ES-I3 (cell line): Measurements from ENCODE around the gene ABCA4.

ENCODE experiments used
- H3K36me3 ChIP-seq: 2 replicates; pipeline ENCODE4 v1.6.1; 2013; ENCODE audit warnings: mild to moderate bottlenecking, low read length, control low read depth, moderate library complexity; ENCODE audit not compliant: insufficient read depth
- H3K4me1 ChIP-seq: 2 replicates; pipeline ENCODE4 v1.6.1; 2013; ENCODE audit warnings: mild to moderate bottlenecking, control low read depth, low read length; ENCODE audit not compliant: insufficient read depth
- H3K9ac ChIP-seq: 2 replicates; pipeline ENCODE4 v1.6.1; 2013; ENCODE audit warnings: low read depth, mild to moderate bottlenecking, low read length, moderate library complexity
- H3K9me3 ChIP-seq: 2 replicates; pipeline ENCODE4 v1.6.1; 2013; ENCODE audit warnings: mild to moderate bottlenecking, low read length, moderate library complexity; ENCODE audit not compliant: control insufficient read depth, insufficient read depth

Gene ABCA4

DNA sequence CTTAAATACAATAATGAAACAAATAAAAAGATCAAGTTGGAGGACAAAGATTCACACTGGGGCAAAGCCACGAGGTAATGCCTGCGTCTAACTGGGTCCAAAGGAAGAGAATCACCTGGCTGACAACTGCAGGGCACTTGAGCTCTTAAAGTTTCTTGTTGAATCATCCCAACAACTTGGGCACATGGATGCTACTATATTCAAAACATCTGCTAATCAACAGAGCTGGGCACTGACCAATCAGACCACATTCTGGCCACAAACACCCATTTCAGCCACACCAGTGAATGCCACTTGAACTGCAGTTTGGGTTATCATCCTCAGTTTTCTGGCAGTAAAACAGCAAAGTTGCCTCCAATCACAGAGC lies 51.0 kb downstream of the ABCA4 start:
- H3K9ac ChIP-seq, result no peak overlapping the region
- peaks cover 13% of the 10 kb centered on the region; the same call in 1 of the 2 replicates for H3K4me1 ChIP-seq
- H3K9me3 ChIP-seq, result no peaks in the 10 kb centered on the region
- H3K36me3 ChIP-seq, result no peaks in the 10 kb centered on the region

DNA sequence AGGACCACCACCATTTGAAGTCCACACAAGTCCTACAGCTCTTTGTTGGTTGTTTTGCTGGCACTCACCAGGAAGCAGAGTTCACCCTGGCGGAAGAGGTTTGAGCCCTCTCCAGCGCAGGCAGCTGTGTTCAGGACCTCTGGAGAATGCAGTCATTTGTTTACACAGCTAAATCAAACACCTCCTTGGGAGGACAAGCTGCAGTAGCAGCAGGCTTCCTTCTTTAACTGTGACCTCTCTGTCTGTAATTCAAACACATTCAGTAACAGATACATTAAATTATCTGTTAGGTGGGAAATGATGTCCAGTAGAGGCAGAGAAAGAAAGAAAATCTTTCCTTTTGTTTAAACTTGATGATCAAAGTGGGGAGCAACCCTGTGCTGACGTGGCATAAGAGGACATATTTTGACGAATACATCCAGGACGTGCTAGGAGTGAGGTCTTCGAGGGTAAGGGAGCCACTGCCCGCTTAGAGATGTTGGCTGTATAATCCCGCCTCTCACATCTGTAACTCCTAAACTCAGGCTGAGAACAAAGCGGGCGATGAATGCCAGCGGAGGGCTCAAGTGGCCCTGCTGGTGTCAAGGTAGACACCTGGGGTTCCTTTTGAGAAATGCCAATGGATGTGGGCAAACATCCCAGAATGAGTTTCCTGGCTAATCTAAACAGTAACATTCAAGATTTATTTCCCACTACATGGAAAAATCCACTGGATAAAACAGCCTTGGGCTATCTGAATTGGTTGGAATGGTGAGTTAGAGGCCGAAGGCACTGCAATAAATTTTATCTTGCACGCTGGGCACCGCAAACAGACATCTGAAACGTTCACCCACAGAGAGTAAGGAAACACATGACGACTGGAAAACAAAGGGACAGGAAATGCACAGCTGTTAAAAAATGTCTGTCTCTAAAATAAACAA lies 51.7 kb downstream of the ABCA4 start:
- Histone ChIP-seq H3K9me3 (no peaks in the 10 kb centered on the region), H3K4me1 (peaks cover 13% of the 10 kb centered on the region; the same call in 1 of the 2 replicates), H3K36me3 (no peaks in the 10 kb centered on the region), H3K9ac (no peak overlapping the region)

DNA sequence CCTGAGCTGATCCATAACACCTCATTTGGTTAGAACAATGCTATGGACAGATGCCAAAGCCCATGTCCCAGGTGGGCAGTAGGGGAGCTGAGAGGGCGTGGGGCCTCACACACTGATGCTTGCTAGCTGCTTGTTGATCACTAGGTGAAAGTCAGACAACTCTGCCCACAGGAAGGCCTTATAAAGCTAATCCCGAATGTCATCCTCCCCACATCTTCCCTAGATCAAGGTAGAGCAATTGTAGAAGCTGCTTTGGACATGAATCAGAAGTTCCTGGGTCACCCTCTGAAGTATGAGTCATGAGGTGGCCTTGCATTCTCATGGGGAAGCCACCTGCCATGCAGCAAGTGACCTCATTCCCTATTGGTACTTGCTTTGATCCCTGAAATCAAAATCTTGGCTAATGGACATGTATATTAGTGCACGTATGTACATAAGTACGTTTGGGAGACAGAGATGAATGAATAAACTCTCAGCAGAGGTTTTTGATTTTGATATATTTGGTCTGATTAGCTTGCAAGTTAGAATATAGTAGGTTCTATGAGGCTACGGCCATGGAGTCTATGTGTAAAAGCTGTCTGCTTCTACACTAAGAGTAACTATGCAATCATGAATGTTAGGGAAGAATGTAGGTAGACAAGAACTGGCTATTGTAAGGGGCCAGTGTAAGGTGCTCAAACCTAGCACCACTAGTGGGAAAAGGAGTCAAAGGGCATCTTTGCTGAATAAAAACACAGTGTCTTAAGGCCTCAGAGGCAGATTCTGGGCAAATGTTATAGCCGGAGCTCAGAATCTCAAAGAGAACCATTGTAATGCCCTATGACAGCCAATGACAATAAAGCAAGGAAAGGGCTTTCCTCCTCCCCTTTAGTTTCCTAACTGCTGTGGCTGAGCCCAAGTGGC lies 52.6 kb downstream of the ABCA4 start:
- Histone ChIP-seq H3K36me3 (no peaks in the 10 kb centered on the region), H3K9ac (no peak overlapping the region), H3K9me3 (no peaks in the 10 kb centered on the region), H3K4me1 (peaks cover 13% of the 10 kb centered on the region; the same call in 1 of the 2 replicates)

DNA sequence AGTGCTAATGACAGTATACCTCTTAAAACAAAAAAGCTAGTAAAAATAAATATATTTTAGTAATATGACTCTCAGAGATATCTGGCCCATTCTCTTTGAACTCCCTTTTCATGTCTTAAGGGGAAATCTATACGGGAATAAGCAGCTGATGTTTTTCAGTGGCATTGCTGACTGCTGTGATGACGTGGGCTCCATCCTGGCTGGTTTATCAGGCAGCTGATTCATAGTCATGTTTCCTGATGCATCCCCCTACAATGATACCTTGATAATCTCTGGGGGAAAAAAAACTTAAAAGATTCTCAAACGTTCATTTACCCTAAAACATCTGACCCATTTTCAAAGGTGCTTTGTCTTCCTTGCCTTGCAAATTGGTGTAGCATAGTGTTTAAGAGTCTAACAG lies 53.8 kb downstream of the ABCA4 start:
- H3K9ac ChIP-seq, result no peak overlapping the region
- H3K36me3 ChIP-seq, result no peaks in the 10 kb centered on the region
- no peaks in the 10 kb centered on the region for H3K9me3 ChIP-seq
- H3K4me1 ChIP-seq, result peaks cover 13% of the 10 kb centered on the region; the same call in 1 of the 2 replicates

DNA sequence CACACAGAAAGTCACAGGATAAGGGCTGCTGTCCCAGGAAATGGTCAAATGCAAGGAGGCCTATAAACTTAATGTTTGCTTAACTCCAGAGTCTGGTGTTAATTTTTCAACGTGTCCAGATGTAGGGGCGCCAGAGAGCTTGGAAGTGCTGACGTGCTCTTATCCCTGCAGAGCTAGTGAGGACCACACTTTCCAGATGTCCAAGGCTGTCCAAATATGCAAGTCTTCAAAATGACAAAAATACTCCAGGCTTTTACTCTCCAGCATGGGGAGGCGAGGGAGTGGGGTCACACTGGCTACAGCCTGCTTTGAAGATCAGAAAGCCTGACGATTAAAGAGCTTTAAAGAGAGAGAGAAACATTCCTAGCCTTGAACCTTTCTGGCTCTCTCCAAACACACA lies 57.6 kb downstream of the ABCA4 start:
- Histone ChIP-seq H3K9ac (no peak overlapping the region), H3K36me3 (no peaks in the 10 kb centered on the region), H3K9me3 (no peaks in the 10 kb centered on the region), H3K4me1 (peaks cover 5% of the 10 kb centered on the region; the same call in 1 of the 2 replicates)

DNA sequence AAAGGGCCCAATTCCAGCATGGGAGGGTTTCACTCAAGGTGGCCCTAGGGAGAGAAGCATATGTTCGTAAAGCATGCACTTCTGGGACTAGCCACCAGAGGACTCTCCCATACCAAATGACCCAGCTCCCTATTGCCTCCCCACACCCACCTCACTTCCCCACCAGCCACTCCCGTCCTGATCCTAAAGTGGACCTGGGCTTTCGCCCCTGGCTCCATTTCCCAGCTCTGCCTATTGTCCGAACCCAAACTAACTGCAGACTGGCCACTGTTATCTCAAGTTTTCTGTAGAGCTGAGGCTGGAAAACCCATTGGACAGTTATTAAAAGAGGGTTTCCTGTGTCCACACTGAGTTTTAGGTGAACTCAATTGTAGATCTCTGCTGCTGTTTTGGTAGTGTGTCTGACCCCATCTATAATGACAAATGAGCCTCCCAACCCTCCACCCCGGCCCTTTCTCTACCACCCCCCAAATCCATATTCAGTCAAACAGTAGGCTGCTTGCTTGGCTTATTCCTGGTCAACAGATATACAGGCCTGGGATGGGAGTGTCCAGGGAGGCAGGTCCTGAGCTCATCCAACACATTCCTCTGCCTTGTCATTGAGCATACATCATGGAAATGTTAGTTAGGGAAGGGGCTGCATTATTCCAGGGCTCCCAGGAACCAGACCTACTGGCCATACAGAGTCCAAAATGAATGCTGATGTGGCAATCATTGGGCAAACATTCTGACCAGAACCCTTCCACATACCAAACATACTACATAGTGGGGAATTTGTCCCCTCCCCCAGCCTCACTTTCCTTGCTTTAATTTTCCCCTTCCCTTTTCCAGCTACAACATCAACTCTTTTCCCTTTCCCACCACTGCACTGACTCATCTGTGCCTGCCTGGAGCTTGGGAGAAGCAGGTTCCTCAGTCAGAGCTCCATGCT lies 59.2 kb downstream of the ABCA4 start:
- Histone ChIP-seq H3K36me3 (no peaks in the 10 kb centered on the region), H3K4me1 (peaks cover 3% of the 10 kb centered on the region; the same call in 1 of the 2 replicates), H3K9ac (no peak overlapping the region), H3K9me3 (no peaks in the 10 kb centered on the region)

DNA sequence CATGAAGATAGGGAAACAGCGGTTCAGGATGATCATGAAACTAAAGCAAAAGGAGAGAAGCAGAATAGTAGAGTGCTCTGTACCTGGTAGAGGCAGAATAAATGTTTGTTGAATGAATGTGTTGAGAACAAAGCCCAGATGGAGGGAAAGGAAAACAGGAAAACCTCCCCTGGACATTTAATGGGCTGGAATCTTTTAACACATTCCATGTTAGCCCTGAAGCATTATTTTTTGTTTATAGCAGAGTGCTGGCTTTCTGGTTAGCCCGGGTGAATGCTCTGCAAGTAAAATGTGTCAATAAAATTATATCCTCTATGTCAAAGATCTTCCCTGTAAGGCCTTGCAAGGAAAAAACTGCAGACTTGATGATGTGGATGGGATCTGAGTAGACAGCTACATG lies 60.2 kb downstream of the ABCA4 start:
- H3K9ac ChIP-seq, result no peak overlapping the region
- no peaks in the 10 kb centered on the region for H3K36me3 ChIP-seq
- peaks cover 3% of the 10 kb centered on the region; the same call in 1 of the 2 replicates for H3K4me1 ChIP-seq
- no peaks in the 10 kb centered on the region for H3K9me3 ChIP-seq

DNA sequence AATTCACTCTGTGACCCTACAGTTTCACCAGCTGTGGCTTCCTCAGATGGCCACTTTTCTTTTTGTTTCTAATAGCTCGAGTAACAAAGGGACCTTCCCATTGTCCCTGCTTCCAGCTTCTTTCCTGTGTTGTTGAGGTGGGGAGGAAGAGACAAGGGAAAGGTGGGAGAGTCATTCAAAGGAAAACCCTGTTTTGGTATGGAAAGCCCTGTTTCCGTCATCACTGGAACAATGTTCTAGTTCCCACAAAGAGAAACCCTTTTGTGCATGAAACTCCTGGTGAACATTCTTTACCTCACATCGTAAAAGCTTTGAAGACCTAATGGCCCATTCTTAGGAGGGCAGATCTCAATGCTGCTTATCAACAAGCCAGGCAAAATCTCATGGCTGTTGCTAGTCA lies 62.2 kb downstream of the ABCA4 start:
- Histone ChIP-seq H3K36me3 (no peaks in the 10 kb centered on the region), H3K9me3 (no peaks in the 10 kb centered on the region; the same call in 1 of the 2 replicates), H3K4me1 (peaks cover 13% of the 10 kb centered on the region), H3K9ac (no peak overlapping the region)

DNA sequence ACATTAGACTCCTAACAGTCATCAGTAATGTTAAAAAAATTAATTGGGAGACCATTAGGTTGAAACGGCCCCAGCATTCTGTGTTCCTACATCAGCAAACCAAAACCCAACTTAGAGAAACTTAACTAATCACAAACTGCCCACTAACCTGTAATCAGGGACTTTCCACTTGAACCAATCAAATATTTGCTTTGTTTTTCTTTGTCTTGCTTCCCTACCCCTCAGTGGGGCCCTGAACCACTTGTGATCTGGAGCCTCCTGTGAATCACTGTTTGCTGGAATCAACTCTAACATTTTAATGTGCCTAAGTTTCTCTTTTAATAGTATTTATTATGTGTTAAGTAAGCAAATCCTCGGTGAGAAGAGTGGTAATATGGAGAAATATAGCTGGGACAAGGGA lies 64.0 kb downstream of the ABCA4 start:
- H3K9ac ChIP-seq, result no peak overlapping the region
- H3K36me3 ChIP-seq, result no peaks in the 10 kb centered on the region
- H3K9me3 ChIP-seq, result no peaks in the 10 kb centered on the region; the same call in 1 of the 2 replicates
- H3K4me1 ChIP-seq, result peaks cover 13% of the 10 kb centered on the region

DNA sequence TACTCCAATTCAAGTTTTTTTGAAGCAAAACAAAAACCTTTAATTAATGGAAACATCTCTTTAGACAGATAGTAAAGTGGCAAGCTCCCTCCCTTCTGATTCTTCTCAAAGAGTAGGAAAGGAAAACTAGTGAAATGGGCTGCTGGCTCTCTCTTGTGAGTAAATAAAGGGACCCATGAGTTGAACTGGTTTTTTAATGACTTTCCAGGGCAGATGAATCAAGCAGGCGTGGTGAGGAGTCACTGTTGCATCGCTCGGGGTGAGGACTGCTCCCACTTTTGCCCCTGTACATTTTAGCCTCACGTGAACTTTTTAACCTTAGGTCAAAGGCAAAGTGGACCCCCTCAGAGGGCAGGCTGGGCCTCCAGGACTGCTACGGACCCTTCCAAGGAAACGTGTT lies 64.8 kb downstream of the ABCA4 start:
- Histone ChIP-seq H3K4me1 (peaks cover 16% of the 10 kb centered on the region; the same call in 1 of the 2 replicates), H3K36me3 (no peaks in the 10 kb centered on the region), H3K9ac (no peak overlapping the region), H3K9me3 (no peaks in the 10 kb centered on the region; the same call in 1 of the 2 replicates)

DNA sequence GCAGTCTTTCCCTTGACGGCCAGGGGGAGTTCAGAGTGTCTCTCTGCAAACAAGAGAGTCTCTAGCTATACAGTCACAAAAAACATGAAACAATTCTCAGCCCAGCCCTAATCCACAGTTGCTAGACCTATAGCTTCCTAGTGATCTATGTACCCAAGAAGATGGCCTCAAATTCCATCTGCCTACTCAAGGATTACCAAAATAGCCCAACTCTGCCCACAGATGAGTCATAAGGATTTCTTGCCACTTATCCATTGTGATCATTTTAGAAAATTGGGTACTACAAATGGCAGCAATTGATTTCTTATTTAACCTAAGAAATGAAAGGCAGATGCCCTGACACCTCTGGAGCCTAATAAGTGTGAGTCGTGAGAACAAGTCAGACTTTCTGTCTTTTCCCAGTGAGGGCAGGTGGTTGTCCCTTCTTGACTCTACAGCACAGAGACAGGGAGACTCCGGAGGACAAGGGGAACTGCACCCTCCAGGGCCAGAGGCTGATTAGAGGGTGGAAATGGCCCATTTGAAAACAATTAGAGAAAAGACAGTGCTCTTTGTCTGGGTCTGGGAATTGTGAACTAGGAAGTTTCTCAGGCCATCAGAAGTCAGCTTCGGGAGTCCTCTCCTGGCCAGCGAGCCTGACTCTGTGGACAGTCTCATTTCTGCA lies 65.4 kb downstream of the ABCA4 start:
- H3K9me3 ChIP-seq, result no peaks in the 10 kb centered on the region; the same call in 1 of the 2 replicates
- H3K9ac ChIP-seq, result no peak overlapping the region
- H3K36me3 ChIP-seq, result no peaks in the 10 kb centered on the region
- peaks cover 17% of the 10 kb centered on the region; the same call in 1 of the 2 replicates for H3K4me1 ChIP-seq

DNA sequence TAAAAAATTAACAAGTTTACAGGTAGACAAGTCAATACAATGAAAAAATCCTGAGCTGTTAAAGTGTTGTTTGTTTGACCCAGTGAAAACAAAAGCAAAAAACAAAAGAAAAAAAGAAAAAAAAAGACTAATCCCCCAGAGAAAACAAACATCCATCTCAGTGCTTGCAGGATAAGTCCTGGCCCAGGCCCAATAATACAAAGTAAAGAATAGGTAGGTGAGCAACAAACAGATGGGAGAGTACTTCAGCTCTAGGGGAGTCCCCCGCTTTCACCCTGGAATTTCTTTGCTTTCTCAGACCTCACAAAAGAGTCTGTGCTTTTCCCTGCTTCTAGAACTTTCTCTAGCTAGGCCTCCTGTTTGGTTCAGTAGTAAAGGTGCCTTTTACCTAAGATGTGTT lies 70.3 kb downstream of the ABCA4 start:
- Histone ChIP-seq H3K4me1 (peaks cover 31% of the 10 kb centered on the region), H3K36me3 (no peaks in the 10 kb centered on the region), H3K9me3 (no peaks in the 10 kb centered on the region; the same call in 1 of the 2 replicates), H3K9ac (no peak overlapping the region)

DNA sequence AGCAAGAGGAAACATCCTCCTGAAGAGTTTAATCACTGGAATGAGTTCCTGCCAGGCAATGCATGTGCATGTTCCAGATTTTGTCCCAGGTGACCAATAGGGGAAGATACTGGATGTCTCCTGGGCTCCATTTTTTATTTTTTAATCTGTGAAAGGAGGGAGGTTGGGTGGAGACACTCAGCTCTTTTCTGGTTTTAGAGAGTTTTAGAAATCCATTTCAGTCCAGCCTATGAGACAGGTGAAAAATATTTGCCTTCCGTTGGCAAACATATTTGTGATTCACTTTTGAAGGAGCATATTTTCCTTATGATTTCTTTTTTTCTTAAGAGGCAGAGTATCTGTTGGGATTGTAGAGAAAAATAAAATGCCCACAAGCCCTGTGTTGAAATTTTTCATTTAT lies 70.7 kb downstream of the ABCA4 start:
- no peaks in the 10 kb centered on the region; the same call in 1 of the 2 replicates for H3K9me3 ChIP-seq
- no peak overlapping the region for H3K9ac ChIP-seq
- H3K4me1 ChIP-seq, result peaks cover 31% of the 10 kb centered on the region
- no peaks in the 10 kb centered on the region for H3K36me3 ChIP-seq
